ENCODE data around the gene BCR. TPM values are rescaled to one million over a fixed set of nuclear protein-coding genes. Genes with fewer than 3 reads are reported as not detected.

Gene BCR
- total RNA-seq, 1 experiment from 2014 or later: 77.0 TPM

GRCh38 chr22:23270798-23271596 is 90.7 kb downstream of the BCR start:
- H3K18ac ChIP-seq (ENCODE audit: insufficient read length, low read depth, low read length): no peak overlapping the region
- H3K27ac ChIP-seq (ENCODE audit: insufficient read length, low read depth, low read length): no peak overlapping the region
- no peaks in the 10 kb centered on the region for H3K79me1 ChIP-seq (ENCODE audit: insufficient read depth, low read depth, low read length, poor library complexity, severe bottlenecking)
- Mint-ChIP-seq H3K4me3 (no peak overlapping the region), H3K27me3 (ENCODE audit: low read depth) (no peaks in the 10 kb centered on the region), H3K9me3 (no peaks in the 10 kb centered on the region), H3K36me3 (ENCODE audit: insufficient read depth in 1 of 3, low read depth in 3 of 3) (peaks cover 28 to 80% (median 59%) of the 10 kb centered on the region in 3 experiments), H3K4me1 (peaks cover 40 to 44% of the 10 kb centered on the region in 2 experiments), H3K27ac (peak overlapping the region in 2 of 3 experiments; percentile 55 to 82; a peak in 2 of 7 replicates)
- H3K27me3 ChIP-seq (ENCODE audit: insufficient read depth, low read length): no peaks in the 10 kb centered on the region
- no peak overlapping the region for H4K8ac ChIP-seq (replicated peaks; ENCODE audit: insufficient read length, low read depth, low read length)
- no peak overlapping the region for H4K91ac ChIP-seq (ENCODE audit: insufficient read length, low read depth, low read length)
- no peak overlapping the region for H3K23ac ChIP-seq (ENCODE audit: insufficient read length, low read depth, low read length)
- no peak overlapping the region for H3K56ac ChIP-seq (ENCODE audit: insufficient read length, low read depth, low read length)
- no peak overlapping the region for H2BK15ac ChIP-seq (ENCODE audit: low read depth, low read length)
- H3K4ac ChIP-seq (ENCODE audit: low read depth, low read length): no peak overlapping the region
- no peak overlapping the region for H3T11ph ChIP-seq (ENCODE audit: low read length)
- H2BK120ac ChIP-seq (ENCODE audit: low read depth, low read length, poor library complexity, severe bottlenecking): no peak overlapping the region
- no peaks in the 10 kb centered on the region for H3K9me3 ChIP-seq (ENCODE audit: control insufficient read depth, low read depth, low read length)
- H3K23me2 ChIP-seq (ENCODE audit: insufficient read length, low read depth, low read length, poor library complexity, severe bottlenecking): no peaks in the 10 kb centered on the region
- H2AFZ ChIP-seq (ENCODE audit: low read length): no peak overlapping the region
- H3K4me1 ChIP-seq (ENCODE audit: insufficient read depth, low read length): peaks cover 8% of the 10 kb centered on the region; the same call in 1 of the 2 replicates
- no peak overlapping the region for H3K9ac ChIP-seq (ENCODE audit: extremely low read depth, insufficient read length, low read length)
- H2BK20ac ChIP-seq (ENCODE audit: low read depth, low read length, poor library complexity, severe bottlenecking): no peak overlapping the region
- no peak overlapping the region for H3K4me2 ChIP-seq (ENCODE audit: insufficient read depth, insufficient read length, low read length)
- H4K20me1 ChIP-seq (ENCODE audit: control insufficient read depth, insufficient read depth, insufficient read length): no peaks in the 10 kb centered on the region
- no peak overlapping the region for H3K14ac ChIP-seq (ENCODE audit: insufficient read depth, low read length)
- no peak overlapping the region for H2AK5ac ChIP-seq (ENCODE audit: insufficient read length, low read length)
- TF ChIP-seq CTCF (conservative IDR thresholded peaks at IDR 0.05): no peak
- no peak overlapping the region for H2BK5ac ChIP-seq (ENCODE audit: insufficient read length, low read length)
- no peak for DNase-seq
- H4K5ac ChIP-seq (ENCODE audit: insufficient read length, low read depth, low read length): no peak overlapping the region
- H2BK12ac ChIP-seq (ENCODE audit: insufficient read length, low read depth, low read length): no peak overlapping the region
- no peaks in the 10 kb centered on the region for H3K79me2 ChIP-seq (ENCODE audit: insufficient read depth, low read length)
- WGBS (ENCODE audit: extremely low coverage, insufficient read length, low lambda C conversion rate): no CpG with 5 or more reads among the region's 12 CpGs
